Fibroblast of skin of scalp (primary cell): Measurements from ENCODE around the gene ACCSL.

Source experiments
- DNase-seq: peaks from one replicate; pipeline ENCODE4 v3.0.0-alpha.2; 2013

ACCSL gene

GRCh38 chr11:44018127-44018521 is 29.7 kb upstream of the ACCSL start:
- DNase-seq, result peak; percentile 36

- DNase-seq, result peak; percentile 65
Measured at GRCh38 chr11:44018829-44019228, 29.0 kb upstream of the ACCSL start.

GRCh38 chr11:44024977-44025376 is 22.8 kb upstream of the ACCSL start:
- no peak for DNase-seq

GRCh38 chr11:44025727-44026126 is 22.1 kb upstream of the ACCSL start:
- DNase-seq, result no peak

GRCh38 chr11:44028401-44028800 is 19.4 kb upstream of the ACCSL start:
- DNase-seq, result no peak

- no peak for DNase-seq
Measured at GRCh38 chr11:44028816-44029506, 18.8 kb upstream of the ACCSL start.

GRCh38 chr11:44029507-44029845 is 18.3 kb upstream of the ACCSL start:
- DNase-seq, result no peak

- DNase-seq, result peak; percentile 88
Measured at GRCh38 chr11:44029977-44030911, 17.5 kb upstream of the ACCSL start.

- no peak for DNase-seq
Measured at GRCh38 chr11:44030996-44031395, 16.8 kb upstream of the ACCSL start.

GRCh38 chr11:44031549-44031948 is 16.2 kb upstream of the ACCSL start:
- no peak for DNase-seq

GRCh38 chr11:44032299-44033085 is 15.3 kb upstream of the ACCSL start:
- peak; percentile 88 for DNase-seq

- no peak for DNase-seq
Measured at GRCh38 chr11:44033411-44033850, 14.3 kb upstream of the ACCSL start.

- DNase-seq, result no peak
Measured at GRCh38 chr11:44033856-44034255, 13.9 kb upstream of the ACCSL start.

GRCh38 chr11:44034639-44035038 is 13.1 kb upstream of the ACCSL start:
- DNase-seq, result no peak

GRCh38 chr11:44036811-44037657 is 10.7 kb upstream of the ACCSL start:
- peak; percentile 90 for DNase-seq

- no peak for DNase-seq
Measured at GRCh38 chr11:44037658-44037998, 10.2 kb upstream of the ACCSL start.

- no peak for DNase-seq
Measured at GRCh38 chr11:44043157-44043556, 4.6 kb upstream of the ACCSL start.

GRCh38 chr11:44046182-44046581 is 1.6 kb upstream of the ACCSL start:
- DNase-seq, result no peak

- DNase-seq, result no peak
Measured at GRCh38 chr11:44047298-44047697, 483 bp upstream of the ACCSL start.

GRCh38 chr11:44049832-44050231 is 2.1 kb downstream of the ACCSL start:
- DNase-seq, result no peak

GRCh38 chr11:44051171-44051570 is 3.4 kb downstream of the ACCSL start:
- DNase-seq, result no peak

GRCh38 chr11:44057340-44057739 is 9.6 kb downstream of the ACCSL start:
- DNase-seq, result no peak
